SK-N-MC (cell line): ENCODE data around the gene ZNF583.

Experiments used
- EZH2 ChIP-seq: fragments of 200-600 bp; sonication (generic); IDR thresholded peaks from one replicate; pipeline ENCODE4 v1.6.1; 2017; ENCODE audit warnings: antibody characterized with exemption
- FOXP2 ChIP-seq: optimal IDR thresholded peaks from 2 replicates; pipeline ENCODE3; 2011; ENCODE audit warnings: mild to moderate bottlenecking, moderate library complexity; ENCODE audit not compliant: insufficient read depth; ENCODE audit errors: extremely low read length, control extremely low read depth
- POLR2AphosphoS5 ChIP-seq: IDR thresholded peaks from 2 replicates; pipeline ENCODE4 v1.6.1; 2012; ENCODE audit warnings: mild to moderate bottlenecking, low read depth, low read length, borderline replicate concordance

GRCh38 chr19:56360841-56361240 lies 43.3 kb upstream of the ZNF583 start:
- TF ChIP-seq POLR2AphosphoS5: no peak
- no peak for TF ChIP-seq FOXP2
- TF ChIP-seq EZH2: no peak
